ENCODE measurements around the gene PPP1R14D.

Gene PPP1R14D

DNA sequence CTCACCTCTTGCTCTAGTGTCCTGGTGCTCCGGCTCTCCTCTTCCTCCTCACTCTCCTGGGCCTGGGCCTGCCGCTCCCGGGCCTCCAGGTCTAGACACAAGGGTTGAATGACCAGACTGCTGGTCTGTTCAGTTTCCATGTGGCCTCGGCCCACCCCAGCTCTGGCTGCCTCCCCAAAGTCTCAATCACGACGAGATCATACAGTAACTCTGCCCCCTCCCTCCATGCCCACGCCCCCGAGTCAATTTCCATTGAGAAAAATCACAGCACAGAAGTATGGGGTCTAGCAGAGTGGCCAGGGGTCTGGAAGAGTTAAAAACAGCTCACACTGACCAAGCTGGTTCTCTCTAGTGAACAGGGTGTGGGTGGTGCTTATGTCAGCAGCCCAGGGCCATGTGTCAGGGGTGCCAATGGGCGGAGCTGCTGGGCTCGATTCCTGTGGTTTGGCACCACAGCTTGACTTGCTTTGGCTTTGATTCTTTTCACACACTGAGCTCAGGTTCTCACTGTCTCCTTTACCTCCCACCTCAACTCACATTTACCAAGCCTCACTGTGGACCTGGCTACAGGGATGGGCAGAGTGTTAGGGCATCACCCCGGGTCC lies 51.9 kb downstream of the PPP1R14D start:
- DNase-seq = no peak

DNA sequence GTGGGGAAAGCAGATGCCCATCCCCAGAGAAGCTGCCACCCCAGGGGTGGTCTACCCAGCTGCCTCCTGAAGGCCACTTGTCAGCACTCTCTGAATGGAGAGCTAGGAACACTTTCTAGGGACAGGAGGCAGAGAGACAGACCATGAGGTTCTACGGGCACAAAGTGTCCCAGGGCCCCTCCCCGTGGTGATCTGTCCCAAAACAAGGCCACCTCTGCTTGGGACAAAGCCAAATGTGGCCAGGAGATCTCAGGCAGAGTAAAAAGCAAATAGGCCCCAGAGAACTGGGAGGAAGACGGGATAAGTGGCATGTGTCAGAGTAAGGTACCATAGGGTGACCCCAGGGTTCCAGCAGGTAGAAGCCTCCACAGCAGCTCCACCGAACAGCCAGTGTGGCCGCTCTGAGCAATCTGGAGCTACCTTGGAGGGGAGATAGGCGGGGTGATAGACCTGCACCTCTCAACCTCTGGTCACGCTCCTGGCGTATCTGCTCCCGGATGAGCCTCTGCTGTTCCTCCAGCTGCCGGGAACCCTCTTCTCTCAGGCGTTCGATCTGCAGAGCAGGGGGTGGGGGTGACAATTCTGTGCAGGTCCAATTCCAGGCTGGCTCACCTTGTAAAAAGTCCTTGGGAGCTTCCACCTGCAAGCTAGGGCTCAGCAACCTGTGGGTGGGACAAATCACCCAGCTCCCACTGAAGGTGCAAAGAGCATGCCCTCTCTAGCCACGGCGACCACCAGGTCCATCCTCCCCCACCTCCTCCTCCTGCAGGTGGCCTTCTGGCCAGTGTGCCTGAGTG lies 52.6 kb downstream of the PPP1R14D start:
- no peak for DNase-seq

GRCh38 chr15:40775007-40775406 lies 53.5 kb downstream of the PPP1R14D start:
- no peak for DNase-seq

- no peak for DNase-seq
Observed at GRCh38 chr15:40773902-40774301, 54.6 kb downstream of the PPP1R14D start.

GRCh38 chr15:40773496-40773895 lies 55.0 kb downstream of the PPP1R14D start:
- DNase-seq = no peak

DNA sequence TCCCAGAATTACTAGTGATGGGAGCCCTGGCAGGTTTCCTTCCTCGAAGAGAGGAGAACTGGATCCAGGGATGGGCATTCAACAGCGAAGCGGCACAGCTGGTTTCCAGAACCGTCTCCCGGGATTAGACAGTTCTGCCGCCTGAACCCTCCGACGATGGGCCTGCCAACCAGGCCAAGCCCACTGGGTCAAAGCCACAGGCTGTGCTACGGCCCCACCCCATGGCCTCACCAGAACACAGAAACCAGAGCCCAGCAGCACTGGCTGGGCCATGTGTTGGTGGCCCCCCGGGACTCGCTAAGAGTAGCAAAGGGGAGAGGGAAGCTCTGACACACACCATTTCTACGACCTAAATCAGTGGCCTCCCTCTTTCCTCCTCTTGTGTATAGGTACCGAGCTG lies 56.5 kb downstream of the PPP1R14D start:
- DNase-seq = no peak

GRCh38 chr15:40771242-40771641 lies 57.3 kb downstream of the PPP1R14D start:
- DNase-seq = no peak

GRCh38 chr15:40770147-40770721 lies 58.3 kb downstream of the PPP1R14D start:
- no peak for DNase-seq

DNA sequence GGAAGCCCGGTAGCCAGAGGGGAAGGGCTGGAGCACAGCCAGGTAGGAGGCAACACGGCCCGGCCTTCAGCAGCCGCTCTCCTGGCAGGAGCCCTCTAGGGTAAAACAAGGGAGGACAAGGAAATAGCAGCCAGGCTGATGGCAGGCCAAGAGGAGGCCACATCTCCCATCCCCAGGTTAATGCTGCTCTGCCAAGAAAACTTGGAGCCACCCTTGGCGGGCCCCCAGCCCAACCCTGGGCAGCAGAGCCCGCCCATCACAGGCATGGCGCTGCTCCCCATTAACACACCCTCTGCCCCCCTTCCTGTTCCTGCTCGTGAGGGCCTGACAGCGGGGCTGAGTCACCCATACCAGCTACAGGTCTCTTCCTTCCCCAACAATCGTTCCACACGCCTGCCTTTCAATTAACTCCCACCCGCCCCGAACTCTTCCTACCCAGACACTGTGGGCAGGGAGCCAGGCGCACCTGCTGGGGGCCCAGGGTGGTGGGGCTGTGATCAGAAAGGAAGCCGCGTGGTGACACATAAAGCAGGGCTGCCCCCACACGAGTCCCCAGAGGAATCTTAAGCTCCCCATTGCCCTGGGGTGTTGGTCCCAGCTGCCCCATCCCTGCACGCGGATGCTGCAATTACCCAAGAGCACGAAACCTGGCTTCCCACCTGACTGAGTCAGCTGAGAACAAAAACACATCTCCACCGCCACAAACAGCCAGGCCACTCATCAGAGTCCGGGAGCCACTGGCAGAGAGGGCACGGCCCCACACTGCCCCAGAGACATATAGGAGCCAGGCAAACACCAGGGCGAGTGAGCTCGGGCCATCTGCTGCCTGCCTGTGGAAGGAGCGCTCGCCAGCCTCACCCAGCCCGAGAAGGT lies 59.0 kb downstream of the PPP1R14D start, which contains the start of gene C15orf62:
C15orf62 (plus strand) TSS at position 707 of the 873 bp plus-strand sequence. CDS start 516 bp downstream, outside the sequence.
- peak; percentile 60 for DNase-seq

GRCh38 chr15:40768521-40769273 lies 59.8 kb downstream of the PPP1R14D start:
- no peak for DNase-seq

DNA sequence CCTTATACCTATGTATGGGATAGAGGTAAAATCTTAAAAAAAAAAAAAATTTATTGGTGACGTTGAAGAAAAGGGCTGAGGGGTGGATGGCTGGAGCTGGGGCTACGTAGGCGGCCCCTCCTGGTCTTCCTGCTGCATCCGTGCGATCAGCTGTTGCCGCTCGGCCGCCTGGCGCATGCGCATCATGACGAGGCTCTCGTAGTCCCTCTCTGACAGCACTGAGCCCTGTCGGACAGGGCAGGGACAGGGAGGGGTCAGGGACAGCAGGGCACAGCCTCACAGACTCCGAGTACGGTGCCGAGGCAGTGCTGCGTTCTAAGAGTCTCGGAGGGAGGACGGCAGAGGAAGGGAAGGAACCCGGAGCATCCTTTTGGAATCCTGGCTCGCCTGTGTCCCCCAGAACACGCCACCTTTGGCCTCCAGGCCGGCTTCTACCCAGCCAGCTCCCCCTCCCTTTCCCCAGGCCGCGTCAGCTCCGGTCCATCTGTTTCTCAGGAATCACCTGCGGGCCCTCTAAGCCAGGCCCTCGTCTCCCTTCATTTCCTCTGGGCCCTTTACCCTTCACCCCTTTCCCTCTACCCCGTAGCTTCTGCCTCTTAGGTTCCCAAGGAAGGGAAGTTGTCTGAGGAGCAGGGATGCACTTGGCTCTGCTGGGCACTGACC lies 60.5 kb downstream of the PPP1R14D start:
- DNase-seq = no peak

- DNase-seq = no peak
Observed at GRCh38 chr15:40766906-40767837, 61.3 kb downstream of the PPP1R14D start.

DNA sequence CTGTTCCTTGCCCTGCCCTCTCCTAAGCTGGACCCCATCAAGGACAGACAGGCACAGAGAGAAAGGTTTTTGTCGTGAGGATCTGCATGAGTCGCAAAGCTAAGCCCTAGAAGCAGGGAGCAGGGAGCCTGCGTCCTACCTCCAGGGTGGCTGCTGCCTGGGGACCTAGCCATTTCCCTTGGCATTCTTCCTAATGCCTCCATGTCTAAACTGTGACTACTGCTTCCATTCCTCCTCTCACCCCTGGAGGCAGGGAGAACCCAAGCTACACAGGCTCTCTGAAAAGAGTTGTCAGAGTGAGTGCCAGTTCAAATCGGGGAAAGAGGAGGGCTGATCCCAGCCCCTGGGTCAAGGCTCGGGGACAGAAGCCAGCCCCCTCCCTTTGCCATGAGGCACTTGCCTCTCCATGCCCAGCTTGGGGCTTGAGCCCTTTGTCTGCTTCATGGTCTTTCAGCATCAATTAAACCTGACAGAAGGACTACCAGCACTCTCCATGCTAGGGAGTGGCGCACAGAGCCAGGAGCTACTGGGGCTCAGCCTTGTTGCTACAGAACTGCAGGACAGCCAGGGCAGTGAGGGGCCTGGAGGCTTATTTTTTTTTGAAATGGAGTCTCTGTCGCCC lies 62.2 kb downstream of the PPP1R14D start:
- no peak for DNase-seq

All from right forelimb (tissue), 1 donor.